ENCODE results near the gene RUNX1.

RUNX1 gene

DNA sequence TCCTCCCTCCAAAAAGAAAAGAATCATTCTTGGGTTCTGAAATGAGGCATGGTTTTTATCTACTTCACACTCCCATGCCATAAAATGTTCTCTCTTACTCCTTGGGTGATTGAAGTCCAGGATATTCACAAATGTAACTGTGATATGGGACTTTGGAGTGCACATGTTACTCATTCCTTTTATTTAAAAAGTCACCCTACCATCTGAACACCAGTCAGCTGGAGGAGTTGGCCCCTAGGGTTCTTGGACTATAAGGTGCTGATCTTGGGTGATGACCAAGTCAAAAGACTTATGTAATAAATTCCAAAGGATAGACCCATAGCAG, 251.9 kb downstream of the RUNX1 start:
- DNase-seq, result no peak

DNA sequence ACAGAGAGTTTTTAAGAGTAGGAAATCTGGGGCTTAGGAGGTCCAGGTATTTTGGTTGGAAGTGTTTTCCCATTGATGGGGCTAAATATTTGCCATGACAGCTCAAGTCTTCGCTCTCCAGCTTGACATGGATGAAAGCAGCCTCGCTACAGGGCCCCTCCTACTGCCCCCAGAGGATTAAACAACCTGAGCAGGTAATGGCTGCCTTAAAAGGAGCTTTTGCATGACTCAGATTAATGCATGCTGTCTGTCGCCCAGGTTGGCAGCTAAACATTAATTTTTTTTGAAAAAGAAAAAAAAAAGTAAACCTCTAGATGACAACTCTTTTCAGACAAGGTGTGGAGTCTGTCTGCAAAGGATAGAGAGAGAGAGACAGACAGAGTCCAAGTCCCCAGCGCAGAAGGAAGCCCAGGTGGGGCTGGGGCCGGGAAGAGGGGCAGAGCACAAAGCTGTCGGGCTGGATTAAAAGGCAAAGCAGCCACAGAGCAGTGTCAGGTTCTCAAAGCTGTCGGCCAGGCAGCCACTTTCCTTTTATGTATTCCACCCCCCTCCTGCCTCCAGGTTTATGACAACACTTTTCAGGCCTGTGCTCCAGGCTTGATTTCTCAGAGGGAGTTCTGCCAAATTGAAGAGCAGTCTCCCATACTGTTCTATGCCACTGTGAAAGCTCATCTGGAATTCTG, 252.4 kb downstream of the RUNX1 start:
- DNase-seq, result no peak

DNA sequence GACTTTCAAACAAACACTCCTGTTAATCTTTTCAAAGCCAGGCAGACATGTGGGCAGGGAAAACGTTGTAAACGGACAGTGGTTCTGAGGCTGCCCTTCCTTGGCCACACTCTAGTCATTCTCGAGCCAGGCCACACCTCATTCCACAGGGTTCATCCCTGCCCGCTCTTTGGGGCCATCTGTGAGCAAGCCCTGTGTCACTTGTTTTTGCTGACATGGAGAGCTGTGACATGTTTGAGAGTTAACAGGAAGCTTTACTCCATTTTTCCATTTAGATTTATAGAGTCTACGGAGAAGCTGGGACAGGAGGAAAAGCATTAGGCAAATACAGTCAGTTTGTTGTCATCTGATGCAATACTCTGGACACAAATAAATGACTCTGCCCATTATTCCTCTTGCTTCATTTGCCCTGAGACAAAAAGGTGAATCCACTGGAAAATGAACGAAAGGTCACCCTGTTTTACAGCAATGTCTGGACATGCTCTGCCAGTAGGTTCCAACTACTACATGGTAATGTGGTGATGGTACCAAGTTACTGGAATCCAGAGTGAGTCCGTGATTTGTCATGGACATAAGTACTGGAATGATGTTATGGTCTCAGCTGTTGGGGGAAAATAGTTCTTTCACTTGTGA, 253.4 kb downstream of the RUNX1 start:
- DNase-seq, result no peak

DNA sequence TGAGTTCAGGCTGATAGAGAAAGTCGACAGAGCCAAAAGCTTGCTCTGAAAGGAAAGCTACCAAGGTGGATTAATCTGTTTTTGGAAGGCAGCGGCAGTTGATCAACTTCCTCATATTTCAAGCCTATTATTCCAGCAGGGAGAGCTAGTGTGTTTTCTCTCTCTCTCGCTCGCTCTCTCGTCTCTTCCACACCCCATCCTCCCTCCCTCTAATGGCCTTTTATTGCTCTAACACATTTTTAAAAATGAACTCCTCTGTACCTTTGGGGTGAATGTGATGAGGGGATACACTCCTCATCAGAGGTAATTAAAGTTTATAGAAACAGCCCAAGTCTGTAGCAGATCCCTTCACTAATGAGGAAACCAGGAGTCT, 253.9 kb downstream of the RUNX1 start:
- DNase-seq, result no peak

DNA sequence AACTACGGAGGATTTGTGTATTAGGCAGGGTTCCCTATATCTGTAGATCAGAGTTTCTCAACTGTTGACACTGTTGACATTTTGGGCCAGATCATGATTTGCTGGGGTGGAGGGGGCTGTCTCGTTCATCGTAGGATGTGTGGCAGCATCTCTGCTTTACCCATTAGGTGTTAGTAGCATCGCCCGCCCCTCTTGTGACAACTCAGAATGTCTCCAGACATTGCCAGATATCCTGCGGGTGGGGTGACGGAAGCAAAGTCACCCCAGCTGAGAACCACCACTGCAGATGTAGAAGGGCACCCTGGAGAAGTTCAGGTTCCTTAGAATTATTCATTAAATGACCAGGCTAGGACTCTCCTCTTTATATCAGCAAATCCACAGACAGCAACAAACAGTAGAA, 254.4 kb downstream of the RUNX1 start:
- DNase-seq, result no peak

DNA sequence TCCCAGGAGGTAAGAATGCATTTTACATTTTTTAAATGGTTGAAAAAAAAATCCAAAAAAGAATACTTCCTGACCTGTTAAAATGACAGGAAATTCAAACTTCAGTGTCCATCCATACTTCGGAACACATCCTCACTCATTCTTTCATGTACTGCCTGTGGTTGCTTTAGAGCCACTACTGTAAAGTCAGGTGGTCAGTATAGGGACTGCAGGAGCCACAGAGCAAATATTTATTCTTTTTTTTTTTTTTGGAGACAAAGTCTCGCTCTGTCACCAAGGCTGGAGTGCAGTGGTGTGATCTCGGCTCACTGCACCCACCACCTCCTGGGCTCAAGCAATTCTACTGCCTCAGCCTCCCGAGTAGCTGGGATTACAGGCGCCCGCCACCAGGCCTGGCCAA, 255.6 kb downstream of the RUNX1 start:
- DNase-seq, result no peak

DNA sequence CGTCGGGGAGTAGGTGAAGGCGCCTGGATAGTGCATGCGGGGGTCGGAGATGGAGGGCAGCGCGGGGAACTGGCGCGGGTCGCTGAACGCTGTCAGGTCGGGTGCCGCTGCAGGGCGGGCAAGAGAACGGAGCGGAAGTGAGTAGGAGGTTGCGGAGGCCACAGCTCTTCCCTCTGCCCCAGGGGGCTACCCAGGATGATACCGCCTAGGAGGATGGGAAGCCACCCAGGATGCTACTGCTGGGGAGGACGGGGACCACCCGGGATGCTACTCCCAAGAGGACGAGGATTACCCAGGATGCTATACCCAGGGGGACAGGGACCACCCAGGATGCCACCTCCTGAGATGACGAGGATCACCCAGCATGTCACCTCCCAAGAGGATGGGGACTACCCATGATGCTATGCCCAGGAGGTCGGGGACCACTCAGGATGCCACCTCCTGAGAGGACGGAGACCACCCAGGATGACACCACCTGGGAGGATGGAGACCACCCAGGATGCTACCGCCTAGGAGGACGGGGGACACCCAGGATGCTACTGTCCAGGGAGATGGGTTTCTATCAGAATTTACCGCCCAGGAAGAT, 256.5 kb downstream of the RUNX1 start:
- DNase-seq, result no peak

DNA sequence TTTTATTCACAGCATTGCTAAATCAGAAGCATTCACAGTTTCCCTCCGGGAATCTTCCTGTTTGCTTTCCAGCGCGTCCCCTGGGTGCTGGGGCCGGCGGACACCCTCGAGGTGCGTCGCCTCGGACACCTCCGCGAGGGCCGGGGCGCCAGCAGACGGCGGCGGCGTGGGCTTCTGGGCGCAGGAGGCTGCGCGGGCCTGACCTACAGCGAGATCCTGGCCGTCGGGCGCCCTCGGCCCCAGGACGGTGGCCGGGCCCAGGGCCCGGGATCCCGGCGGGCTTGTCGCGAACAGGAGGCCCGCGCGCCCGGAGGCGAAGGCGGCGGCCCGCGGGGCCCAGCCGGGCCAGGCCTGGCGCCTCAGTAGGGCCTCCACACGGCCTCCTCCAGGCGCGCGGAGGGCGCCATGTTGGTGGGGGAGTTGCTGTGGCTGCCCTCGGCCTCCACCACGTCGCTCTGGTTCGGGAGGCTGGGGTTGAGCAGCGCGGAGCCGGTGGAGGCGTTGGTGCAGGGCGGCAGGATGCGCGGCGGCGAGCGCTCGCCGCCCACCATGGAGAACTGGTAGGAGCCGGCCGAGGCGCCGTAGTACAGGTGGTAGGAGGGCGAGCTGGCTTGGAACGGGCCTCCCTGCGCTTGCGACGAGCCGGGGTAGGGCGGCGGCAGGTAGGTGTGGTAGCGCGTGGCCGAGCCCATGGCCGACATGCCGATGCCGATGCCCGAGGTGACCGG, 257.2 kb downstream of the RUNX1 start:
- no peak for DNase-seq

DNA sequence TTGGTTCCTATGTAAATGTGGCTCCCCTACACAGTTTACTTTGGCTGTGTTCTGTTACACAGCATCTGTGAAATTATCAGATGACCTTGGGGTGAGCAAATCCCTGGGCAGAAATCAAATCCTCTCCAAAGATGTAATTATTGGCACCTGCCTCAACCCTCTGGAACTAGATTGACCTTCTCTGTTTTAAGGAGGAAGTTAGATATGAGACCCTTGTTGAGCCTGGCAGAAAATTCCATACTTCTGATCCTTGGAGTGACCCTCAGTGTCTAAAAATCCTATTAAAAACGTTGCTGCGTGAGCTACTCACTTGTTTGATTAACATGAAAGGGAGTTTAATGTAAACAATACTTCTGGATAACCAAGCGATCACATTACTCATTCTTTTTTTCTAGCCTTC, 258.3 kb downstream of the RUNX1 start:
- no peak for DNase-seq

DNA sequence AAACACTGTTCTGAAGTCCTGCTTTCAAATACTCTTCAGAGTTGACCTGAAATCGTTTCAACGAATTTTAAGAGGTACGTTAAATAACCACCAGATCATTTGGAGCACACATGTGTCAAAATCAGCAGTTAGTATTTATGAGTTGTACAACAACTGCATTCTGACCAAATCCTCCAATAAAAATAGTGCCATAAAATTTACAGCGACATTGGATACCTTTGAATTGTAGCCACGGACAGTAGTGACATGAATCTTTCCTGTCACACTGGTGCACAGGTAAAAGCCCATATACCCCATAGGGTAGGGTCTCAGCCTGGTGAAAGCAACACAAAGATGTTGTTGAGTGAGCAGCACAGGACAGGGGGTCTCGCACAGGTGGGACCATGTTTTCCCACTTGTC, 258.8 kb downstream of the RUNX1 start:
- DNase-seq, result no peak

DNA sequence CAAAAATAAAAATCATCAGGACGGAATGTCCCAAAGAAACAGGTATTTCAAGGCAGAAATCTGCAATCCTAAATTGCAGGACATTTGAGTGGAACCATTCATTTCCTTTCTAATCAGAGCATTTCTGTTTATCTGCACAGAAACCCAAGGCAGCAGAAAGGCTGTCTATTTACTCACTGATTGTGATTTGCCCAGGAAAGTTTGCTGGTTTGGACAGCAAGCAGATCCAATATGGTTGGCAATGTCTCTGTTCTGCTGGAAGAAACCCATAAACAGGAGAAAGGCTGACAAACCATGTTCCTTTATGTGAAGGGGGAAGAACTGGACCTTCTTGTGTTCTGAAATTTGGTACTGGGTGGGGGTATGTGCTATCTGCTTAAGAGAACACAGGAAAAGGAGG, 260.2 kb downstream of the RUNX1 start:
- DNase-seq, result no peak

DNA sequence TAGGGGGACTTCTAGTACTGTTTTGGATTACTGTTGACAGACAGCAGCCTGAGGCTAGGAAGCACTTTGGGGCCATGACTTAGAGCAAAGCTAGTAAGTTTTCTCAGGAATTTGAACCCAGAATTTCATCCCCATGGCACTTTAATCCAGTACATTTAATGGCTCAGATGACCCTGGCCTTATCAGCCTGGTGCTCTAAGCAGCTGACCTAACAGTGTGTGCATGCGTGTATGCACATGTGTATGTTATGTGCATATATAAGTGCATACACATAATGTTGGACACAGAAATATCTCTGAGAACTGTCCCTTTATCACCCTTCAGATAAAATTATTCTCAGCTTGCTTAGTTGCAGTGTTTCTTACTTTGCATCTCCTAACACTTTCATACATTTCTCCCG, 265.3 kb downstream of the RUNX1 start:
- DNase-seq, result no peak

DNA sequence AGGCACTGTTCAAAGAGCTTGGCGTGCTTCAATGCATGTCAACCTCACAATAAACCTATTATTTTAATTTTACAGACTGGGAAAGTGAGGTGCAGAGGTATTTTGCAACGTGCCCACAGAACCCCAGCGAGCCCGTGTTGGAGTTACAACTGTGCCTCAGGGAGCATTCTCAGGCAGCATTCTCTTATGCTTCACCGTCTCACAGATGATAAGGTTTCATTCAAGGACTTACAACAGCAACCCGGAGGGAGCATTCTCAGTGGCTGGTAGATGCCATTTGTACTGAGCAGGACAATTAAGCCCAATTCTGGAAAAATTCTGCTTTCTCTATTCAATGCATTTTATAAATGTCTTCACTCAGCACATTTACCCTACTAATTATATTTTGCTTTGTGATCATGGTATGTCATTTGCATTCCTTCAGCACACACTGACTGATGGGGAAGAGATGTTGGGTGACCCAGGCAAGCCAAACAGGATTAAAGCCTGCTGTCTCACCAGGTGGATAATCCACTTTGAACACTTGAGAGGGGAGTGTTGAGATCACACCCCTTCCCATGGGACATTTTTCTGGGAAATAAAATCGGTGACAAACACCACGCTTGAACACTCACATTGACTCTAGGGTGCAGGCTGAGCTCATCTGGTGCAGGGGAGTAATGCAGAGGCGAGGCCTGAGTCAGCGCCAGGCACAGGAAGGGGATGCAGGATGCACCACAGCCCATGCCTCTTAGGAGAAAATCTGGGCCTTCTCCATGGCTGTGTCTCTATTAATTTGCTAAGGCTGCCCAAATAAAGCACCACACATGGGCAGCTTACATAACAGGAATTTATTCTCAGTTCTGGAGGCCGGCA, 266.4 kb downstream of the RUNX1 start:
- DNase-seq, result no peak

DNA sequence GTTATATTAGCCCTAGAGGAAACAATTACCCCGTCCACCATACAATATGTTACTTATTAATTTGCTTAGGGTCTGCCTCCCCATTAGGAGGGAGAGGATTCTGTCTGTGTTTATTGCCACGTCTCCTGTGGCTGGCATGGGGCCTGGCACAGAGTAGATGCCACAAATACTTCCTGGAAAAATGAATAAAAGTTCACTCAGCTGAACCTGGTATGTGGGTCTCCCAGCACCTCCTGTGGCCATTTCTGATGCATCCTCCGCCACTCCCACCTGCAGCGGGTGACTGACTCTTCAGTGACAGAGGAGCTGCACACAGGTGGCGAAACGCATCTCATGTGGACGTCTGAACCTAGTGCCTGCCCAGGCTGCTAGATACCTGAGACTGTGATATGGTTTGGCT, 267.6 kb downstream of the RUNX1 start:
- DNase-seq, result no peak

DNA sequence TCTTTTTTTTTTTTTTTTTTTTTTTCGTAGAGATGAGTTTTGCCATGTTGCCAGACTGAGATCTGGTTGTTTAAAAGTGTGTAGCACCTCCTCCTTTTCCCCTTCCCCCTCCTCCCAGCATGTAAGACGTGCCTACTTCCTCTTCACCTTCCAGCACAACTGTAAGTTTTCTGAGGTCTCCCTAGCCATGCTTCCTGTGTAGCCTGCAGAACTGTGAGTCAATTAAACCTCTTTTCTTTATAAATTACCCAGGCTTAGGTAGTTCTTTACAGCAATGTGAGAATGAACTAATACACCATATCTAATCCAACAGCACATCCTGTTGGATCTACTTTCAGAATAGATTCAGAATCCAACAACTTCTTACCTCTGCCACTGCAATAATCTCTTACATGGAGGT, 269.2 kb downstream of the RUNX1 start:
- DNase-seq, result no peak

DNA sequence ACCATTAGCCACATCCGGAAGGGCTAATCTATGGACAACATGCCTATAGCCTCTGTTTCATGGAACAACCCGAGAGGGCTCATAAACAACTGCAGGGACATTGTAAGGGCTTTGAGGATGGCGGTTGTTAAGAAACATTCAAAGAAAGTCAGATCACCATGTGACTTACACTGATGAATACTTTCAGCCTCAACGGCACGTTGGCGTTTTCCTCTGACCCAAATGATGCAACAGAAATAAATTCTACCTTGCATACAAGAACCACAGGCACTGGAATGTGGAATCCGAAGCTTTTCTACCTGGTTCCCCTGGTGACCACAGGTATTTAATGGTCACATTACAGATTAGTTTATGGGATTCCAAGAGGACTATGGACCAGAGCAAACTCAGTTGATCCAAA, 273.3 kb downstream of the RUNX1 start:
- DNase-seq, result no peak

DNA sequence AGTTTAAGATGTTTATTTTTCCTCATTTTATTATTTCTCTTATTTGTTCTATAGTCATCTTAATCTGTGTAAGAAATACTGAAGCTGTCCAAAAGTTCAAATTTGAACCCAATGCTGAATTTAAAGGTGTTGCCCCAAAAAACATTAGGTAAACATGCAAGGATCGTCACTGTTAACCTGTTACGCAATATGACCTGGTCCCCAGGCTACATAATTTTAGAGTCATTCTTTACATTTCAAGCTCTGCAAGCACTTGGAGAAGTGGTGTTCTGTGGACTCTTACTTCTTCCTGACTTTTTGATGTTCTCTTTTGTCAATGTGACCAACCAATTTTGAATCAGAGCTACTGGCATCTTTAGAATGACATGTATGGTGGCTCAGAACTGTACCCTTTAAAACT, 274.4 kb downstream of the RUNX1 start:
- no peak for DNase-seq

DNA sequence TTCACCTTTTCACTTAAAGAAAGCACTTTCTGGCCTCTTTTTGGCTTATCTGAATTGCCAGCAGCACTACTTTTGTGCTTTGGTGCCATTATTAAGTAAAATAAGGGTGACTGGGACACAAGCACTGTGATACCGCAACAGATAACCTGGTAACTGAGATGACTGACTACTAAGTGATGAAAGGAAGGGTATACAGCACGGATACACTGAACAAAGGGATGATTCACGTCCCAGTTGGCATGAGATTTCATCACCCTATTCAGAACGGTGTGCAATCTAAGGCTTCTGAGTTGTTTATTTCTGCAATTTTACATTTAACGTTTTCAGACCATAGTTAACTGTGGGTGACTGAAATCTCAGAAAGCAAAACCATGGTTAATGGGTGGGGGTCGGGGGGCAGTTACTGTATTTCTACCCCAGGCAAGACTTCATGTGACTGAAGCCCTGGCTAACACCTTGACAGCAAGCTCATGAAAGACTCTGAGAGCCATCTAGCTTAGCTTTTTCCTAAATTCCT, 277.5 kb downstream of the RUNX1 start:
- DNase-seq, result no peak

DNA sequence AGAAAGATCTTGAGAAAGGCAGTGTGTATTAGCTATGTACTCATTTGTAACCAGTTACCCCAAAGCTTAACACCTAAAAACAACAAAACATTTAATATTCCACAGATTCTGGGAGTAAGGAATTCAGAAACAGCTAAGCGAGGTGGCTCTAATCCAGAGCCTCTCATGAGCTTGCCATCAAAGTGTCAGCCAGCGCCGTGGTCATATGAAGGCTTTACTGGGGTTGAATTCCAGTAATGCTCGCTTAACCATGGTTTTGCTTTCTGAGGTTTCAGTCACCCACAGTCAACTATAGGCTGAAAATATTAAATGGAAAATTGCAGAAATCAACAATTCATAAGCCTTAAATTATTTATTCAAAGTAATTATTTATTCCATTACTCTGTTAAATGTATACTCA, 278.5 kb downstream of the RUNX1 start:
- no peak for DNase-seq

DNA sequence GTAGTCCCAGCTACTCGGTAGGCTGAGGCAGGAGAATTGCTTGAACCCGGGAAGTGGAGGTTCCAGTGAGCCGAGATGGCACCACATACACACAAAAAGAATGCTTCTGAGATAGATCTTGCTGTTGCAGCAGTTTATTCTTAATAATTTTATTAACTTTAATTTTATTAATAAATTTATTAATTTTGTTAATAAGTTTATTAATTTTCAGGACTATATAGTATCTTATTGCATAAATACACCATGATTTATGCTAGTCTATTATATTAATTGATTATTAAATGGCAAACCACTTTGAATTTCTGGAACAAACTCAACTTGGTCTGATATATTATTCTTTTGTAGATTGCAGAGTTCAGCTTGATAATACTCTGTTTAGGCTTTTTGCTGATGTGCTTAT, 280.8 kb downstream of the RUNX1 start:
- DNase-seq, result no peak

DNA sequence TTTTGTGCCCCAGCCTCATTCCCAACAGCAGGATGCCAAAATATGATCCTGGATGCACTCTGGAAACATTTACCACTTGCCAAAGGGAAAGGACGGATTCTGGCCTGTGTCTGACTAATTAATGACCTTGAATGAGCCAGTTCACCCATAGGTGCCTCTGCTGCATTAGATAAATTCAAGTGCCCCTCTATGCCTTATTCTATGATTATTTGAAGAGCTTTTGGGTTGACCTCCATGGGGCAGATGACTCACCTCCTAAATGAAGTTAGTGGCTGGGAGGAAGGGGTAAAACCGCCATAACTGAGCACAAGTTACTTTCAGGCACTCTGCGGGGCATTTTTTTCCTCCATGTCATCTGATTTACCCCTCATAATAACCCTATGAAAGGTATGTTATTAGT, 282.2 kb downstream of the RUNX1 start:
- DNase-seq, result no peak

DNA sequence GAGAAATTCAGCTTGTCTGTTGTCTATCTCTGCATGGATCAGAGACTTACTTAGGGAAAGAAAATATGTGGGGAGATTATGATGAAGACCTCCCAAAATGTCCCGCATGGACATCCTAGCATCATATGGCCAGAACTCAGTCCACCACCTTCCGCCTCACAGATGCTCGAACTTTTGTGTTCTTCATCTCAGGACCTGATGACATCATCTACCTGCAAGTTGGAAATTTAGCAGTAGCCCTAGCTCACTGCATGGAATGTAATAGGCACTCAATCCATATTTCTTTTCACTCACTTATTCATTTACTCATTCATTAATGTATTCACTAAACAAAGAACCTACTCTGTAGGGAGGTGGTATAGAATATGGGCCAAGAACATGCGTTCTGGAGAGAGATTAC, 283.5 kb downstream of the RUNX1 start:
- no peak for DNase-seq

DNA sequence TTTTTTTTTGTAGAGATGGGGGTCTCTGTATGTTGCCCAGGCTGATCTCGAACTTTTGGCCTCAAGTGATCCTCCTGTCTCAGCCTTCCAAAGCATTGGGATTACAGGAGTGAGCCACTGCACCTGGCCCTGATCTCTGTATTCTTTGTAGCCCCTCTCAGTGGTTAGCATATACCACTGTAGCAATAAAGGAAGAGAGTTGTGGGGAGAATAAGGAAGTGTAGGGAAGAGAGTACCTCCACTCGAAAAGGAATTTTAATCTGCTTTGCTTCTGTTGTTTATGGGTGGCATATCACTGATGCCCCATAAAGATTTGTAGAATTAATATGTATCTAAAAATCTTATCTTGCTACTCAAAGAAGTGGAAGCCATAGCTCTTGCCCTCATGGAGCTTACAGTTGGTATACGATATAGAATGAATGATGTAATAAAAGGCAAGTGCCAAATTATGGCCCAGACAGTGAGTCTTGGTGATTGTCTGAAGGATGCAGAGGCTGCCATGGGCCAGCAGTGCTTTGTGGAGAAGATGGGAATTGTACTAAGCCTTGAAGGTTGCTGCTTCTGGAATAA, 284.3 kb downstream of the RUNX1 start:
- DNase-seq, result no peak
